Stimulated activated CD4-positive, alpha-beta T cell treated with anti-CD3 and anti-CD28 coated beads, TNF-alpha, amount 100 ng/mL, for 4 hours (primary cell): ENCODE measurements around the gene TMEM178B.

Experiments
- DNase-seq, 3 experiments: peaks; one replicate each; pipeline ENCODE4 v3.0.0-alpha.2; 2020; ENCODE audit warnings: low read depth in 3 of 3

The TMEM178B gene

DNA sequence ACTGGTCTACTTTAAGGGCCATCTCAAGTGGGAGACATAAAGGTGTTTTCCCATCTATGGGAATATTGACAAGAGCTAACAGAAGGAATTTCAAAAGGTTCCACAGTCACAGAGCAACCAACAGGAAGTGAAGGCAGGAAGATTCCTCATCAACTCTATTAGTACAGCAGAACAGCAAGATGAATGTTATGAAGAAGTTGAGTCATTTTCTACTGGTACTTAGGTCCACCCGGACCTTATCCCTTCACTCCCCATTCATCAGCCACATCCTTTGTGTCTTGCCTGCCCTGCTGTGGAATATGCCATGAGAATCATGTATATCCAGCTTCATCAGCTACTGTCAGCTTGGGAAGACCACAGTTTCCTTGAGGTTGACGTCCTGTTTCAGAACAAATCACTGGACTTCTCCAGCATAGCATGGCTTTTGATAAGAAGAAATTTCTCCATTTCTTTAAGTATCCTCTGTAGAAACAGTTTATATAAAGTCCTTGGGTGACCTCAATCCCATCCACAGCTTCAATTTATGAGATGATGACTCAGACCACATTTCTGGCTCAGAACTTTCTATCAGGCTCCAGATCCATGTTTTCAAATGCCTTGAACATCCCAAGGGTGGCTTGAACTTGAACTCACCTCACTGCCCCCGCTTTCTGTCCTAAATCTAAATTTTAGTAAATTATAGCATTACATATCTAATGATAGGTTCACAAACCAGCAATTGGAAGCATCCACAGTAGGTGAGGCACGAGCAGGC is 392.5 kb downstream of the TMEM178B start:
- no peak for DNase-seq

DNA sequence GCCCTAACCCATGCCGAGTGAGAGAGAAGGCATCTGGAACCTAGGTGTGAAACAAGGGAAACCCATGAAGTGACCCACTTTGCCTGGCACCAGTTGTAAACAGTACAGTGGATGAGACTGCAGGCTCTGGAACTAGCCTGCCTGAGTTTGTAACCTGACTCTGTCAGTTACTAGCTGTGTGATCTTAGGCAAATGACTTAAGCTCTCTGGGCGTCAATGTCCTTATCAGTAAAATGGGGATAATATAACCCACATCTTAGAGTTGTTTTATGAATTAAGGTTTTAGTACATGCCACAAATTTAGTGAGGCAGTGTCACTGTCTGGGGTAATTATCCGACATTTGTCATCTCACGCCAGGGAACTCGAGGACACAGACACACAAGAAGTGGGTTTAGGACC is 394.5 kb downstream of the TMEM178B start:
- no peak for DNase-seq

DNA sequence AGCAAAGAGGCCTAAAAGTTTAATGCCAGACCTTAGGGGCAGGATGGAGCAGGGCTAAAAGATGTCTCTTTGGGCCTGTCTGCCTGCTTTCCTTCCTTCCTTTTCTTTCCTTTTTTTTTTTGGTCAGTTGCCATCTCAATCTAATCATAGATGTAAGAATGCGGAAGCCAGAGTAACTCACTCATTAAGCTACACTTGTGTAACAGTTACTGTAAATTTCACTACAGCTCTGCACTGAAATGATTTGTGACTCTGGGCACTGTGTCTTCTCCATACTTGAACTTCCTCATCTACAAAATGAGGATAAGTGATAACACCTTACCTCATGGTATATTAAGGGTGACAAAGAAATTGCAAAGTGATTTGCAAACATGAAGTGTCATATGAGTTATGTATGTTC is 401.8 kb downstream of the TMEM178B start:
- no peak for DNase-seq

DNA sequence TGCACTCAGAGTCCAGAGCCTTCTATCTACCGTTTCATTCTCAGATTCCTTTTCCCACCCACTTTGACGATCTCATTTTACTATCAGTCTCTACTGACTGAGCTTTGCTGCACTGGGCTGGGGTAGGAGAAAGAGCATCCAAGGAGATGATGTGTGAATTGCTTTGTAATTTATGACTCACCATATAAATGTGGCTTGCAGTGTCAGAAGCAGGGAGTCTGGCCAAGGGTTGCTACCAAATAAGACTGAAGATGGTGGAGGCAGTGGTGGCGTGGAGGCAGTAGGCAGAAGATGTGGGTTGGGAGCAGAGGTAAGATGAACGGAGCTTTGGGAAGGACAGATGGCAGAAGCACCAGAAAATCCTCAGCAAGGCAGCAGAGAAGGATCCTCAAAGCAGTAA is 404.0 kb downstream of the TMEM178B start:
- DNase-seq: no peak

DNA sequence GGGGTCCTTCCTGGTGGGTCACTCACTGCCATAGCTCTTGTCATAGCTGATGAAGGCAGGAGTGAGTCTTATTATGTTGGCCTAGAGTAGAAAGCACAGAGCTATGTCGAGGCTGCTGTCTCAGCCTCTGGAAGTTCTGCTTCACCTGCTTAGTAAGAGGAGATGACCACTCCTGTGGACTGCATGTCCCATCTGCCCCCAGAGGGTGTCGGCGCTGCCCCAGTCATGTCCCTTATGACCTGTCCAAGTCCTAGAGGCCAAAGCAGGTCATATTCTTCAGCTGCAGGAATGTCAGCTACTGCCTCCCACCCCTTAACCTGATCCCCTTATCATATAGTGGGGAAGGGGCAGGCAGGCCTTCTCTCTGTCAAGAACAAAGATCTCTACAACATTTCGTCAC is 405.0 kb downstream of the TMEM178B start:
- DNase-seq: no peak

DNA sequence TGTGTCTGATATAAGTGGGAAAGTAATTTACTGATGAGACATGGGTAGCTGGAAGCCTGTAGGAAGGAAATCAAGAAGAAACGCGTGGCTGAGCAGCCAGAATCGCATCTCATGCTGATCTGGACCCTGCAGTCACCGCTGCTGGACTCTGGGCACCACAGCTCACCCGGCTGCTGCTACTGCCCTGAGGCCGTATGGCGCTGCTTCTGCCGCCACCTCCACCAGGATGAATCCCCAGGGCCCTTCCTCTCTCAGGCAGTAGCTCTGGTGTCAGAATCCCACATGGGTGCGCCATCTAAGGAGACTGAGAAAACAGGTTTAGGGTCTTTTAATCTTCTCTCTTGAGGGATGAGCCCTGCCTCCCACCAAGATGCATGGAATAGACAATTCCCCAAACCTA is 407.1 kb downstream of the TMEM178B start:
- DNase-seq: no peak

DNA sequence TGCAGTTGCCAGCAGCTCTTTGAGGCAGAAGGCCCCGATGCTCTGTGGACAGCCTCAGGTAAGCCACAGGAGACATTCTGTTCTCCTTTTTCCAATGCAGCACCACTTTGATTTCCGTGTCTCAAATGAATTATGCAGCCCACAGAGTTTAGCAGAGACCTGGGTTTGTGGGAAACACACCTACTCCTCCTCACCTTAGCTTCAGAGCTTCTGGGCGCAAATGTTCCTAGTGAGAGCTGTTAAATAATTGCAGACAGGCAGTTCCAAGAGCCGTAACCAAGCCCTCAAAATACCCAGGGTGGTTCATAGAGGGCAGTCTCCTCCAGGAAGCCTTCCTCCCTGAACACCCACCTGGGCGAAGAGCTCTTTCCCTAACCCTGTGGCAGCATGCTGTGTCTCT is 408.1 kb downstream of the TMEM178B start:
- DNase-seq: no peak

DNA sequence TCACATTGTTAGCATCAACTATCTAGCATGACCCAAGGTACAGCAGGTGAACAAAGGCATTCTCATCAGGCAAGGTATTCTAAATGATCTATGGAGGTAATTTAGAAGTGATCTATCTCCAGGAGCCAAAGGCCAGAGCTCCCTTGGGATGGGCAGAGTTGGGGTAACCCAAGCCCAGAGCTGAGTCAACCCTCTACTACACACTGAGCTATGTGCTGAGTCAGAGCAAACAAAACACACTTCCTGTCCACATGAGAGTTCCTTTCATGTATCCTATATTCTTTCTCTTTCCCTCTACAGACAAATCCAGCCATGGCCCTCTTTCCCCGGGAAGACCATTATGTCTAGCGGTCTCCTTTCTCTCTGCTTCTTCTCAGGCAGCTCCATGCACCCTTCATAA is 409.2 kb downstream of the TMEM178B start:
- DNase-seq: no peak

DNA sequence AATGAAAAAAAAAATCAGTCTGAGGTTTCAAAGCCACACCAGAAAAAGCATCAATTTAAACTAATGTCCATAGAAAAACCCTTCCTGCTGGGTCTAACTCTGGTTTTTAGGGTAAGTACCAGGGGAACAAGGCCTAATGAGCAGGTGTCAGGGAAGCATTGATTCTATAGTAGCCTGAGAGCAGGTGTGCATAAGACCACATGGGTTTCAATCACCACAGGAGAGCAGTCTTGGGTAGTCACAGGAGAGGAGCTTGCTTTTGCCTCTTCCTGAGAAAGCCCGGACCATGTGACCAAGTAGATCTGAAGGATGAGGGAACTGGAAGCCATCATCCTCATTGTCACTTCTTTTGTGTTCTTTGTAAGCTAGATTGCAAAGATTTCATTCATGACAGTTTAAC is 411.0 kb downstream of the TMEM178B start:
- no peak for DNase-seq

DNA sequence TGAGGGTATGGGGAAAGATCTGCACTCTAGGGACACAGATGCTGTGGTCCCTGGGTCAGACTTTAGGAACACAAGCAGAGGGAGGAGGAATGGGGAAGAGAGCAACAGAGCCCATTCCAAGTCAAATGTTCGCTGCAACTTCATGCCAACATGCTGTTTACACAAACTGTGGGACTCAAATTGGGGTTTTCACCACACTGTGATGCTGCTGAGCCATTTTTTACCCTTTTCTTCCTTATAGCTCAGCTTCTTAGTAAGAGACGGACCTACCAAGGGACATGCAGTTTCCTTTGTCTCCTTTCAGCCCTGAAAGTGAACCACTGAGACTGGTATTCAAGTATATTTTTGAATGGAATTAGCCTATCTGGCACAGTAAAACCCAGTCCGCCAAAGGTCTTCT is 413.1 kb downstream of the TMEM178B start:
- DNase-seq: no peak

DNA sequence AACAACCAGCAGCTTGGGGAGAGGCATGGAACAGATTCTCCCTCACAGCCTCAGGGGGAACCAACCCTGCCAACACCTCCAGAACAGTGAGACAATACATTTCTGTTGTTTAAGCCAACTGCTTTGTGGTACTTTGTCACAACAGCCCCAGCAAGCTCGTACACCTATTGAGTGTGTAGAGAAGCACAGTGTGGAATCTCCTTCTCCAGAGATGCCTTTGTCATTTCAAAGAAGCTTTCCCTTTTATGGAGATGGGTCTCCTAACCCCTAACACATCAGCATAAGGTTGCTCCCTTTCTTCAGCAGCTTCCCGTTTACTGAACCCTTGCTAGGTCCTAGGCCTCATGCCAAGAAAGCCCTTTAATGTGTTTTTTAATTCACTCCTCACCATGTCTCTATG is 416.6 kb downstream of the TMEM178B start:
- no peak for DNase-seq

DNA sequence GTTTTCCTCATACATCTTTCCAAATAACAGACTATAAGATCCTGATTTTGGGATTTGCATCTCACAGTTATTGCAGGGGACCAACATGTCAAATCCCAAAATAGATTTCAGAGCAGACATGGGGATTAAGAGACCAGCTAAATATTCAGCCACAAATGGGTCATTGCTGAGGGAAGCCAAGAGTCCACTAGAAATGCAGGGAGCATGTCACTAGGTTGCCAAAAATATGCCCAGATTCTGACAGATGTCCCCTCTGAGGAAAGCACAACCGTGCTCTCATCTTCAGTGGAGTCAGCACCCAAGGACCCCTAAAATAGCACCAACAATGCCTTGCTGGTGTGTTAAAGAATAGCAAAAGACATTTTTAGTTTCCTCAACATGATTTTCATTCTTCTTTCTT is 421.2 kb downstream of the TMEM178B start:
- DNase-seq: no peak

DNA sequence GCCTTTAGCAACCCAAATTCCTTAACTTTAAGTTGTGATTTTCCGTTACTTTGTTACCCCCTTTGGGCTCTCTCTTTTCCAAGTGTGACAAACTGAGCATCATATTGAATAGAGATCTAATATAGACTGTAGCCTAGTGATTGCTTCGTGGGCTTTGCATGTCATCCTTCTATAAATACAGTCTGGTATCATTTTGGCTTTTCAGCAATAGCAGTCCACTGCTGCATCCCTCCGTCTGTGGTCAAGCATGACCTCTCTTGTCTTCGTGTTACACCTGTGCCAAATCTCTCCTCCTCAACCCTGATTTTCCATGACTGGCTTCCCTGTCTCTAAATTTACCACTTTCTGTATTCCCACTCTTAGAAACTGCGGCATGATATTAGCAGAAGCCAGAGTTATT is 423.5 kb downstream of the TMEM178B start:
- DNase-seq: no peak

DNA sequence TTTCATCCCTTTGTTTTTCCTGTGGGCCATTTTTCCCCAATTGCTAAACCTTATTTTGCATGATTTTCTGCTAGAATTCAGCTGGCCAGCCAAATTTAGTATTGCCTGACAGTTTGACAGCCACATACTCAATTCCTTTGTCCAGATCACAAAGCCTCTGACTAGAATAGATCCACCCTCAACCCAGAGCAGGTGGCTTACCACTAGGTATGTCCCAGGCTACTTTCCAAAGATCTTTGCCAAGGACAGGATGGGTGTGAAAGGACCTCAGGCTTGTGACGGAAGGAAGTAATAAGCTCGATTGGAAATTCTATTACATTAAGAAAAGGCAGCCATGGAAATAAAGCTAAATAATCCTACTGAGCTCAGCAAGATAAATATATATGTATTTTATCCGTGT is 426.7 kb downstream of the TMEM178B start:
- DNase-seq: no peak

DNA sequence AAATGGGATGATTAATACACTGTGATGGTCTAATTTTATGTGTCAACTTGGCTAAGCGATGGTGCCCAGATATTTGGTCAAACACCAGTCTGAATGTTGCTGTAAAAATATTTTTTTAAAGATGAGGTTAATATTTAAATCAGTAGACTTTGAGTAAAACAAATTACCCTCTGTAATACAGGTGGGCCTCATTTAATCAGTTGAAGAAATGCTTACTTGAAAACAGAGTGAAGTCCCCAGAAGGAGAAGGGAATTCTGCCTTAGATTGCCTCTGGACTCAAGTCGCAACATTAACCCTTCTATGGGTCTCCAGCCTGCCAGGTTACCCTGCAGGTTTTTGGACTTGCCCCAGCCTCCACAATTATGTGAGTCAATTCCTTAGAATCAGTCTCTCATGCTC is 427.6 kb downstream of the TMEM178B start:
- DNase-seq: no peak

DNA sequence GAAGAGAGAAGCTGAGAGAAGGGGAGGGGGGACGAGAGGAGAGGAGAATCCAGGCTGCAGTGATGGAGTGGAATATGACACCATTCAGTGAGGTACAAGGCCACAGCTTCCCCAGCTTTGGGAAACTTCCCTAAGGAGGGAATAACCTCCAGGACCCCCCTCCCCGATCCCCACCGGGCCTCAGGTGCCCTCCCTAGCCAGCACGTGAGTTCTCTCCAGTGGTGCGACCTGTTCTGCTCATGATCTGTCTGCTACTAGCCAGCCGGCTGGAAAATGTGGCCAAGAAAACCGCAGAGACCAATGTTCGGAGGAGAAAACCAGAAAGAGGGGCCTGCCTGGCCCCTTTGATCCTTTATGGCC is 437.4 kb downstream of the TMEM178B start:
- no peak for DNase-seq

DNA sequence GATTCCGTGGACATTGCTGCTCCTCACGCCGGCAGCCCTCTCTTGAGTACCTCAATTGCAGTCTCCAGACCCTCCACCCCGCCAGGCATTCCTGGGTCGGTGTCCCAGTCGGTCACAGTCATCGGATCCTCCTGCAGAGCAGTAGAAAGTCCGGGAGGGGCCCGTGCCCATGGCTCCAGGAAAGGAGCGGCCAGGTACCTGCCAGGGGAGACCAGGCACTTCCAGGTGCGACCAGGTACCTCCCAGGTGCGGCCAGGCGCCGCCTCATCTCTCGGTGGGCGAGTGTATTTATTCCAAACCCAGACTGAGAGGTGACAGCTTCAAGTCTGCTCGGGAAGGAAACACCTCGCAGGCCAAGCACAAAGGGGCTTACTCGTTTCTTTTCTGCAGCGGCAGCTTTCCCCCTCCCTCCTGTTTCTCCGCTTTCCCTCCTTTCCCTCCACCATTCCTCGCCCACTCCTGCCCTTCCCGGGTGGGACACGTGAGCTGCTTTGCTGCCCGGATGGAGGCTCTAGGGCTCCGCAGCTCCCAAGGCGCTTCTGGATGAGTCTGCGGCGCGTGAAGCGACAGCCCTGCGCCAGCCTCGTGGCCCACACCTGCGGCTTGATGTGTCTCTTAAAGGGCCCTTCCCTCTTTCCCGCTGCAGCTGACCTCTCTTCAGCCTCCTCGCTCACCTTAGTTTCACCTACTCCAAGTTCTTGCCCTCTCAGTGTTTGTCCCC is 438.0 kb downstream of the TMEM178B start:
- DNase-seq: no peak

DNA sequence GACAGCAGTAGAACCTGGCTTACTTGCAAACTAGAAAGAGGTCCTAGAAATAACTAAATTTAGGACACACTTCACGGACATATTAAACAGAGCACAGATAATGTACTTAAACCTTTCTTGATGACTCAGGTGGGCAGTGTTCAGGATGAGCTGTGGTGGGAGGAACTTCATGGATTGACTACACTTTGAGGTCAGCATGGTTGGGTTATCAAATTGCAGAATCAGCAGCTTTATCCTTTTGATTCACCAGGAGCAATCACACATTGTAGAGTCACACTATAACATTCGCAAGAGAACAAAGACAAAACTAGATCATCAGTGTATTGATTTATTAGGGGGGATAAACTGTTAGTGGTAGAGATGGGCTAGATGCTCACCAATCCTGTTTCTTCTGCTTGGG is 438.7 kb downstream of the TMEM178B start:
- DNase-seq: no peak

DNA sequence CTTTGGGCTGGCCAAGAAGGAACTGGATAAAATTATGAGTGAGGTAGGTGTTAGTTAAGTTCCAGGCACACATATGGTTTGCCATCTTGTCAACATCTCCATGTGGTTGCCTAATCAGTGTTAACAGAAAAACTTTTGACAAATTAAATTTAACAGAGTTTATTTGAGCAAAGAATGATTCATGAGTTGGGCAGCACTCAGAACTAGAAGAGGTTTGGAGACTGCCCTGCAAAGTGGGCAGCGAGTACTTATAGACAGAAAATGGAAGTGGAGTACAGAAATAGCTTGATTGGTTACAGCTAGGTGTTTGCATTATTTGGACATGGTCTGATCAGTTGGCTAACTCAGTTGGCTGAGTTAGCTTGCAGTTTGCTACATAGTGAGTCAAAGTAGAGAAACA is 439.9 kb downstream of the TMEM178B start:
- no peak for DNase-seq

DNA sequence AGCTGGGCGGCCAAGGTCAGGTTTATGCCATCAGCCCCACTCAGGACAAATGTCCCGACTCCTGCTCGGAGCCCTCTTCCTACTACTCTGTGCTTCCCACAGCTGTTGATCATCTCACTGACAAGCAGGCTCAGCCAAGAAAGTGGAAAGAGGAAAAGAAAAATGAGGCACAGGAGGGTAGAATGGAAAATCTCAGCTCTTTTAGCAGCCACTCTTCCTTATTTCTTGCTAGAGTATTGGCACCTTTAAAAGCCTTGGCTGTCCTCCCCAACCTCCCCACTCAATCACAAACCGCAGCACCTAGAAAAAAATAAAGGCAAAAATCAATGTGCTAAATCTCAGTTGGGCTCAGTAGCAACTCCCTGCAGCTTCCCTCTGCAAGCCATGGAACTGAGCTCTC is 442.1 kb downstream of the TMEM178B start:
- no peak for DNase-seq

DNA sequence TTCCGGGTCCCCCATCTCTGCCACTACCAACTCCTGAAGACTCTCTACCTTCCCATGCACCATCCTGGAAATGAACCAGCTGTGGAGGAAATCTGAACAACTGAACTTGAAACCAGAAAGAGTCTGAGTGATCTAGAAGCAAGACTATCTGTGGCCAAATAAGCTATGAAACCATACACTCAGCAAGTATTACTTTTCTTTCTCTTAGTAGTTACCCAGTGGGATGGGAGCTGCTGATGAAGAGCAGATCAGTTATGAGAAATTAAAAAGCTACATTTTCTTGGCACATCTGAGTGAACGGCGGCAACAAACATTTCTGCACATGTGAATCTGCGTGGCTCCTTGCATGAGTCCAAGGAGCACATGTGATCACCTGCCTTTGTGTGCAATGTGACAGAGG is 445.8 kb downstream of the TMEM178B start:
- no peak for DNase-seq

DNA sequence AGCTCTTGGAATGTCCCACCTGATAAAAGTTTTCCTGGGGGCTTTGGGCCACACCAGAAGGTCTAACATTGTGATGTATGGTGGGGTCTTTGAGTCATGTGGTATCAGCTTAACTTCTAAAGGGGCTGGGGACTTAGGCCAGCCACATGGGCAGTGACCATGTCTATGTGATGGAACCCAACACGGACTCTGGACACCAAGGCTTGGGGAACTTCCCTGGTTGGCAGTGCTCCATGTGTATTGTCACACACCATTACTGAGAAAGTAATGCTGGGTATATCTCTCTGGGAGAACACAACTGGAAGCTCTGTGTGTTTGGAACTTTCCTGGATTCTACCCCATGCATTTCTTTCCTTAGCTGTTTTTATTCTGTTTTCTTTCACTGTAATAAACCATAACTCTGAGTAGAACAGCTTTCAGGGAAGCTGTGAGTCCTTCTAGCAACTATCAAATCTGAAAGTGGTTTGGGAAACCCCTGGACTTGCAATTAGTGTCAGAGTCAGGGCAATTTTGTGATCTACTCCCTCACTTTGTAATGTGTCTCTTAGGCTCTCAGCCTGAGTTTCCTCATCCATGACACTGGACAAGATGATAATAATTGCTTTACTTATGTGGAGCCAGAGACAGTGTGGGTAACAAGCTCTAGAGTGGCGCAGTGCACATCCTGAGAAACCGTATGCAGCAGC is 448.9 kb downstream of the TMEM178B start:
- DNase-seq: no peak

DNA sequence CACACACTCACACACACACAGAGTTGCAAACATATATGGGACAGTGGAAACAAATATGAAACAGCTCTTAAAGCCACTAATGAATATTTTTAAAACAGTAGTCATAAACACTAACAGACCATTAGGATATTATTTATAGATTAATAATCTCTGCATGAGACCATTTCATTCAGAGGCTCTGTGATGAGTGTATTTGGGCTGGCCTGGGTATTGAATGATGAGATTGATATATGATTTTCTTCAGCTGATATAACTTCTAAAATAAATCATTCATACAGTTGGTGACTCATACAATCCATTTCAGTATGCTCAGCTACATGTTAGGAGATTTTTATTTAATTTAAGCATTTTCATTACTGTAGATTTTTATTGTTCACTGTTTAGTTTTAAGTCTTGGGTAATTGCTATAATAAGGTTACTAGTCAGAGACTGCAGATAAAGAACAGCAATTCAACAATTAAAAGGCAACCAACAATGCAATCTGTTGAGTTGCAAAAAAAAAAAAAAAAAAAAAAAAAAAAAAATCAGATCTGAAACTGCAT is 452.2 kb downstream of the TMEM178B start:
- DNase-seq: no peak
